ENCODE results near the gene STARD7. TPM values are rescaled to one million over a fixed set of nuclear protein-coding genes. Genes with fewer than 3 reads are reported as not detected.
"Not testable (repeated sequence)": the region's sequence is repeated elsewhere in the genome, so short reads cannot be mapped to it uniquely, and the experiment has no call there.

Gene STARD7
- total RNA-seq, 1 donor from 2014 or later, result 100 TPM

GRCh38 chr2:96236882-96237281 lies 28.3 kb upstream of the STARD7 start:
- H3K27me3 Mint-ChIP-seq (ENCODE audit: unreplicated experiment), result peaks cover 5% of the 10 kb centered on the region
- TF ChIP-seq, protein P1, sequence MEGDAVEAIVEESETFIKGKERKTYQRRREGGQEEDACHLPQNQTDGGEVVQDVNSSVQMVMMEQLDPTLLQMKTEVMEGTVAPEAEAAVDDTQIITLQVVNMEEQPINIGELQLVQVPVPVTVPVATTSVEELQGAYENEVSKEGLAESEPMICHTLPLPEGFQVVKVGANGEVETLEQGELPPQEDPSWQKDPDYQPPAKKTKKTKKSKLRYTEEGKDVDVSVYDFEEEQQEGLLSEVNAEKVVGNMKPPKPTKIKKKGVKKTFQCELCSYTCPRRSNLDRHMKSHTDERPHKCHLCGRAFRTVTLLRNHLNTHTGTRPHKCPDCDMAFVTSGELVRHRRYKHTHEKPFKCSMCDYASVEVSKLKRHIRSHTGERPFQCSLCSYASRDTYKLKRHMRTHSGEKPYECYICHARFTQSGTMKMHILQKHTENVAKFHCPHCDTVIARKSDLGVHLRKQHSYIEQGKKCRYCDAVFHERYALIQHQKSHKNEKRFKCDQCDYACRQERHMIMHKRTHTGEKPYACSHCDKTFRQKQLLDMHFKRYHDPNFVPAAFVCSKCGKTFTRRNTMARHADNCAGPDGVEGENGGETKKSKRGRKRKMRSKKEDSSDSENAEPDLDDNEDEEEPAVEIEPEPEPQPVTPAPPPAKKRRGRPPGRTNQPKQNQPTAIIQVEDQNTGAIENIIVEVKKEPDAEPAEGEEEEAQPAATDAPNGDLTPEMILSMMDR (IDR thresholded peaks at IDR 0.05; ENCODE audit: partially characterized antibody, unreplicated experiment), result no peak
- no peaks in the 10 kb centered on the region for H3K36me3 Mint-ChIP-seq (ENCODE audit: unreplicated experiment)
- H3K4me3 Mint-ChIP-seq (ENCODE audit: unreplicated experiment), result no peak overlapping the region
- no peak for DNase-seq
- H3K4me1 Mint-ChIP-seq (ENCODE audit: low read depth, unreplicated experiment), result peaks cover 4% of the 10 kb centered on the region
- H3K9me3 Mint-ChIP-seq (ENCODE audit: unreplicated experiment), result no peaks in the 10 kb centered on the region
- H3K27ac Mint-ChIP-seq (ENCODE audit: unreplicated experiment), result no peak overlapping the region

DNA sequence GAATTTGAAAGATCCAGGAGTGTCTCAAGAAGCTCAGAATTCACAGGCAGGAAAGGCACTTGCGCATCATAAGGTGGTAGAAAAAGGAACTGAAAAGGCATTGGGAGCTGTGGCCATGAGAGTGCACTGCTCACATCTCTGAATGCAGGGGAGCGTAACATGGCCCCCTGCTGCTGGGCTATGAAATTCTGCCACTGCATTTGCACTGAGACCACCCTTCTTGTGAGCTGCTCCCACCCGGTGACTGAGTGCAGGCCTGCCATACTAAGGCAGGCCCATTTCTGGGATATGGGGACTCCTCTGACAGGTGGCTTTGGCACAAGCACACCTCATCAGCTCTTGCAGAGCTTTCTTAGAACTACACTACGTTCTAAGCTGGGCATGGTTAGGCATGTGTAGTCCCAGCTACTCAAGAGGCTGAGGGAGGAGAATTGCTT lies 25.3 kb upstream of the STARD7 start:
- TF ChIP-seq, protein P1 (IDR thresholded peaks at IDR 0.05; ENCODE audit: partially characterized antibody, unreplicated experiment), result no peak
- no peak for DNase-seq
- H3K9me3 Mint-ChIP-seq (ENCODE audit: unreplicated experiment), result no peaks in the 10 kb centered on the region

DNA sequence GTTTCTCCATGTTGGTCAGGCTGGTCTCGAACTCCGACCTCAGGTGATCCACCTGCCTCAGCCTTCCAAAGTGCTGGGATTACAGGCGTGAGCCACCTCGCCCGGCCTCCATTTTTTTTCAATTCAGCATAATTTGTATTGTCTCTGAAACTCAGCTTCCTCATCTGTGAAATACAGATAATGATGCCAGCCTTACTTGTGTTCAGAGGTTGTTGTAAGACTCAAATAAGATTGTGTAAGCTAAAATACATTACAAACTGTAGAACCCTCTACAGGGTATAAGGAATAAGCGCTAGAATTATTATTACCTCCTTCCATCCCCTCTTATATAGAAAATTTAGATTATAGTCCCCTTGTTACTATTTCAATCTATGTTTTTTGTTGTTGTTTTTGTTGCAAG lies 24.8 kb upstream of the STARD7 start:
- Mint-ChIP-seq H3K36me3 (ENCODE audit: unreplicated experiment) (no peaks in the 10 kb centered on the region), H3K9me3 (ENCODE audit: unreplicated experiment) (no peaks in the 10 kb centered on the region), H3K27ac (ENCODE audit: unreplicated experiment) (no peak overlapping the region), H3K4me1 (ENCODE audit: low read depth, unreplicated experiment) (no peaks in the 10 kb centered on the region), H3K4me3 (ENCODE audit: unreplicated experiment) (no peak overlapping the region), H3K27me3 (ENCODE audit: unreplicated experiment) (peaks cover 4% of the 10 kb centered on the region)
- TF ChIP-seq, protein P1 (IDR thresholded peaks at IDR 0.05; ENCODE audit: partially characterized antibody, unreplicated experiment), result no peak
- no peak for DNase-seq

More for the DNA sequence above, 25.3 kb upstream of the STARD7 start:
- no peak overlapping the region for H3K27ac Mint-ChIP-seq (ENCODE audit: unreplicated experiment)
- H3K4me3 Mint-ChIP-seq (ENCODE audit: unreplicated experiment), result no peak overlapping the region
- no peaks in the 10 kb centered on the region for H3K36me3 Mint-ChIP-seq (ENCODE audit: unreplicated experiment)
- H3K4me1 Mint-ChIP-seq (ENCODE audit: low read depth, unreplicated experiment), result no peaks in the 10 kb centered on the region
- peaks cover 4% of the 10 kb centered on the region for H3K27me3 Mint-ChIP-seq (ENCODE audit: unreplicated experiment)

DNA sequence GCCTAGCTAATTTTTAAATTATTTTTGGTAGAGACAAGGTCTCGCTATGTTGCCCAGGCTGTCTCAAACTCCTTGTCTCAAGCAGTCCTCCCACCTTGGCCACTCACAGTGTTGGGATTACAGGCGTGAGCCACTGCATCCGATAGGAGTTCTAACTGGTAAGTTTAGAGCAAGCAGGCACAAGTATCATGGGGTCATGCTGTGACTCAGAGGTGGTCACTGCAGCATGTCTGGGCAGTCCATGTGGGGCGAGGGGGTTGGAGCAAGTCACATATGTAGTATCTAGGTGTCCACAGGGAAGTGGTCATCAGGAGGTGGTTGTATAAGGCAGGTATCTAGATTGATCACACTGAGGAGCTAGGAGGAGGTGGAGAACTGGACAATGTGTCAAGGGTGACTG lies 22.7 kb upstream of the STARD7 start:
- H3K27ac Mint-ChIP-seq (ENCODE audit: unreplicated experiment), result no peak overlapping the region
- no peaks in the 10 kb centered on the region for H3K36me3 Mint-ChIP-seq (ENCODE audit: unreplicated experiment)
- TF ChIP-seq, protein P1 (IDR thresholded peaks at IDR 0.05; ENCODE audit: partially characterized antibody, unreplicated experiment), result no peak
- no peak overlapping the region for H3K4me3 Mint-ChIP-seq (ENCODE audit: unreplicated experiment)
- peaks cover 2% of the 10 kb centered on the region for H3K27me3 Mint-ChIP-seq (ENCODE audit: unreplicated experiment)
- no peaks in the 10 kb centered on the region for H3K9me3 Mint-ChIP-seq (ENCODE audit: unreplicated experiment)
- DNase-seq, result no peak
- no peaks in the 10 kb centered on the region for H3K4me1 Mint-ChIP-seq (ENCODE audit: low read depth, unreplicated experiment)

DNA sequence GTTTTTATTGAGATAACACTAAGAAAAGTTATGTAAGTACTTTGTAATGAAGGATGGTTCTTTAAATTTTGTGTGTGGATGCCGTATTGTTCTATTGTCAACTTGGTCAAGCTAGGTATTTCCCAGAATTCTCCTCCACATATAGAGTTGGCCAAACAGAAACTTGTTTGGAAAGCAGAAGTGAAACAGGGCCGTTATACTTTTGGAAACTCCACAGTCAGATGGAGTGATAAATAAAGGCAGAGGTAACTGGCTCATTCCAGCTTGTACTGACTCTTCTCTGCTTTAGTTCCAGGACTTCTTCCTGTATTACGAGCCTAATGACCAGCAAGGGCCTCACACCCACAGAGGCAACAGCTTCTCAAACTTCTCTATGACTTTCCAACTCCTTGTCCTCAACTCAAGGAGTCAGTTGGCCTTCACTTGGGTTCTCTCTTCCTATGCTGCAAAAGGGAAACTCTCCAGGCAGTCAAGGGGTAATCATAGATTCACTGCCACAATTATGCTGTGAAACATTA lies 16.4 kb upstream of the STARD7 start:
- no peaks in the 10 kb centered on the region for H3K36me3 Mint-ChIP-seq (ENCODE audit: unreplicated experiment)
- no peak overlapping the region for H3K4me3 Mint-ChIP-seq (ENCODE audit: unreplicated experiment)
- H3K27me3 Mint-ChIP-seq (ENCODE audit: unreplicated experiment), result no peaks in the 10 kb centered on the region
- H3K9me3 Mint-ChIP-seq (ENCODE audit: unreplicated experiment), result no peaks in the 10 kb centered on the region
- no peaks in the 10 kb centered on the region for H3K4me1 Mint-ChIP-seq (ENCODE audit: low read depth, unreplicated experiment)
- TF ChIP-seq, protein P1 (IDR thresholded peaks at IDR 0.05; ENCODE audit: partially characterized antibody, unreplicated experiment), result no peak
- no peak for DNase-seq
- no peak overlapping the region for H3K27ac Mint-ChIP-seq (ENCODE audit: unreplicated experiment)

DNA sequence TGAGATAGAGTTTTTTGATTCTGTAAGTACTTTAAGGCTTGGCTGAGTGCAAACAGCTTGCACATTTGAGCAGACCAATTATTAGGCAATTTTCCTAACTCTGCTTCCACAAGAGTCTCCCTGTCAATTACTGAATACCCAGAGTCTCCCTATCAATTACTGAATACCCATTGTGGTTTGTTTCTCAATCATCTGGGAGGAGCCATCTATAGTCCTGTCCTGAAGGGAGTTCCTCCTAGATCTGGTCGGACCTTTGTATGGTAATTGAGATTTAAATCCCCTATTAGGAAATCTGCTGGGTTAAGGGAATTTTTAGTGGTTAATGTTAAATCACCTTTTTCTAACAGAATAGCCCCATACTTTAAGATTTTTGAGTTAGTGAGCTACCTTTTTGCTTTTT lies 12.5 kb upstream of the STARD7 start:
- H3K4me1 Mint-ChIP-seq (ENCODE audit: low read depth, unreplicated experiment); H3K36me3 Mint-ChIP-seq (ENCODE audit: unreplicated experiment): not testable (repeated sequence)

GRCh38 chr2:96219959-96220358 lies 11.3 kb upstream of the STARD7 start:
- H3K4me3 Mint-ChIP-seq (ENCODE audit: unreplicated experiment); H3K27me3 Mint-ChIP-seq (ENCODE audit: unreplicated experiment); H3K27ac Mint-ChIP-seq (ENCODE audit: unreplicated experiment); H3K4me1 Mint-ChIP-seq (ENCODE audit: low read depth, unreplicated experiment); H3K36me3 Mint-ChIP-seq (ENCODE audit: unreplicated experiment); DNase-seq; H3K9me3 Mint-ChIP-seq (ENCODE audit: unreplicated experiment): not testable (repeated sequence)

More for the DNA sequence above, 12.5 kb upstream of the STARD7 start:
- not testable (repeated sequence) for H3K4me3 Mint-ChIP-seq (ENCODE audit: unreplicated experiment); H3K27ac Mint-ChIP-seq (ENCODE audit: unreplicated experiment); H3K27me3 Mint-ChIP-seq (ENCODE audit: unreplicated experiment); DNase-seq; H3K9me3 Mint-ChIP-seq (ENCODE audit: unreplicated experiment)
